Measurements from ENCODE around the gene DGUOK.

The DGUOK gene

DNA sequence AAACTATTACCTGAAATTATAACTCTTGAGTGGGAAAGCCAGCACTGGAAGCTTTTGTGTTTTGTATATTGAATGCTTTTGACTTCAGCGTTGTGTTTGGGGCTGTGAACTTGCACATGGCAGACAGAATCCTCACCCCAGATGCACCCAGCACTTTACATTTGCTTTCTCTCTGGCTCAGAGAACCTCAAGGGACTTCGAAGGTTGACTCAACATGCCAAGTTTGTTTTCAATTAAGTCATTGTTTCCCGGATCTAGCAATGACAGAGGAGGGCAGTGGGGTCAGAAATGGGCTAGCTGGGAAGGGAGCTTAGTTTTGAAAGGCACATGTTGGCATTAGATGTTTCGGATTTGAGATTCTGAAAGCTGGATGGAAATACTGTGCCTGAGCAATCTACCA is 80.4 kb downstream of the DGUOK start:
- TF ChIP-seq, protein P1, sequence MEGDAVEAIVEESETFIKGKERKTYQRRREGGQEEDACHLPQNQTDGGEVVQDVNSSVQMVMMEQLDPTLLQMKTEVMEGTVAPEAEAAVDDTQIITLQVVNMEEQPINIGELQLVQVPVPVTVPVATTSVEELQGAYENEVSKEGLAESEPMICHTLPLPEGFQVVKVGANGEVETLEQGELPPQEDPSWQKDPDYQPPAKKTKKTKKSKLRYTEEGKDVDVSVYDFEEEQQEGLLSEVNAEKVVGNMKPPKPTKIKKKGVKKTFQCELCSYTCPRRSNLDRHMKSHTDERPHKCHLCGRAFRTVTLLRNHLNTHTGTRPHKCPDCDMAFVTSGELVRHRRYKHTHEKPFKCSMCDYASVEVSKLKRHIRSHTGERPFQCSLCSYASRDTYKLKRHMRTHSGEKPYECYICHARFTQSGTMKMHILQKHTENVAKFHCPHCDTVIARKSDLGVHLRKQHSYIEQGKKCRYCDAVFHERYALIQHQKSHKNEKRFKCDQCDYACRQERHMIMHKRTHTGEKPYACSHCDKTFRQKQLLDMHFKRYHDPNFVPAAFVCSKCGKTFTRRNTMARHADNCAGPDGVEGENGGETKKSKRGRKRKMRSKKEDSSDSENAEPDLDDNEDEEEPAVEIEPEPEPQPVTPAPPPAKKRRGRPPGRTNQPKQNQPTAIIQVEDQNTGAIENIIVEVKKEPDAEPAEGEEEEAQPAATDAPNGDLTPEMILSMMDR (IDR thresholded peaks at IDR 0.05): no peak

DNA sequence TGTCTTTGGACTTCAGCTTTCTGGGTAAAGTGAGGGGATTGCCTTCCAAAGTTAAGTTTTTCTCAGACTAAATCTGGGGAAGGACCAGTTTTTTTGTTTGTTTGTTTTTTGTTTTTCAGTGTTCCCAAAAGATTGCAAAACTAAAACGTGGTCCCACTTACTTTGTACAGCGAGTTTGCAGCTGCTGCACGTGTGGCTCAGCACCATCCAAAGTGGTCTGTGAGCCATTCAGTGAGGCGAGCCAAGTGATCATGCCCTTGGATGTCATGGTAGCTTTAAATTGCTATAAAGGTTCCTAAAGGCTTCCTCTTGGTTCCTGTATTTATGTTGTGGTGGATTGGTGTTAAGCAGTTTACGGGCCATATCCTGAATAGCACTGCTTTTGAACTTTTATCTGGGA is 81.0 kb downstream of the DGUOK start:
- TF ChIP-seq, protein P1 (IDR thresholded peaks at IDR 0.05): no peak
